Spleen (tissue), 11 donors: Measurements from ENCODE around the gene LYRM4. TPM values are rescaled to one million over a fixed set of nuclear protein-coding genes. Genes with fewer than 3 reads are reported as not detected.

Experiments
- DNase-seq: peaks from one replicate; pipeline ENCODE4 v3.0.0-alpha.2; 2020
- H3K27ac ChIP-seq, 8 donors: fragments of 200-600 bp; sonication (generic) in 7 of 8; 1 replicate in 4 of 8; 2 replicates in 4 of 8; pipeline versions ENCODE4 v1.5.0 to v1.8.0; 2016 to 2021; ENCODE audit warnings: inconsistent platforms in 4 of 8, mild to moderate bottlenecking in 4 of 8, moderate library complexity in 1 of 8
- H3K27me3 ChIP-seq, 7 donors: fragments of 200-600 bp; sonication (generic) in 6 of 7; replicated peaks in 1 of 7; 1 replicate in 4 of 7; 2 replicates in 3 of 7; pipeline versions ENCODE4 v1.5.0 to v1.8.0; 2016 to 2021; ENCODE audit warnings: inconsistent platforms in 3 of 7, mild to moderate bottlenecking in 1 of 7
- H3K36me3 ChIP-seq, 6 donors: fragments of 200-600 bp; sonication (generic) in 5 of 6; 1 replicate in 4 of 6; 2 replicates in 2 of 6; pipeline versions ENCODE4 v1.5.0 to v1.8.0; 2016 to 2021; ENCODE audit warnings: inconsistent platforms in 2 of 6
- H3K4me1 ChIP-seq, 6 donors: fragments of 200-600 bp; sonication (generic) in 5 of 6; 1 replicate in 3 of 6; 2 replicates in 3 of 6; pipeline versions ENCODE4 v1.5.0 to v1.8.0; 2016 to 2021; ENCODE audit warnings: inconsistent platforms in 3 of 6
- H3K4me3 ChIP-seq, 8 donors: fragments of 200-600 bp; sonication (generic) in 7 of 8; 1 replicate in 4 of 8; 2 replicates in 4 of 8; pipeline versions ENCODE4 v1.5.0 to v1.8.0; 2016 to 2021; ENCODE audit warnings: inconsistent platforms in 4 of 8, mild to moderate bottlenecking in 4 of 8, moderate library complexity in 2 of 8
- H3K9me3 ChIP-seq, 8 donors: fragments of 200-600 bp; sonication (generic) in 7 of 8; 1 replicate in 4 of 8; 2 replicates in 4 of 8; pipeline versions ENCODE4 v1.5.0 to v1.8.0; 2016 to 2021; ENCODE audit warnings: inconsistent platforms in 4 of 8
- POLR2A ChIP-seq, 3 donors: fragments of 450-650 bp; IDR thresholded peaks; one replicate each; pipeline ENCODE4 v1.5.1; 2017; ENCODE audit warnings: antibody characterized with exemption in 3 of 3, mild to moderate bottlenecking in 1 of 3
- POLR2AphosphoS5 ChIP-seq, 3 donors: sonication (generic); formaldehyde crosslinking; IDR thresholded peaks; one replicate each; pipeline ENCODE4 v1.5.1; 2017; ENCODE audit warnings: antibody characterized with exemption in 3 of 3
- WGBS, 5 donors: extraction: QIAGEN DNeasy Blood & Tissue Kit in 3 of 5; methylation state at CpG; one replicate each; pipeline versions ENCODE4 v1.1.5 to v1.1.7; 2013 to 2018; 5-methylcytosine and 5-hydroxymethylcytosine counted together
- intact Hi-C: fragments of 100-400 bp; cut with DNase I; formaldehyde crosslinking; loops from one replicate; pipeline ENCODE4 v1.15.0; 2023; ENCODE audit warnings: low total_unique reads
- polyA plus RNA-seq, 3 donors: library from polyadenylated mRNA; stranded (reverse); fragments of 200-250 nt; gene quantifications; one replicate each; pipeline ENCODE4 v1.2.1, GENCODE V29; 2013
- total RNA-seq, 7 donors: library from RNA; depleted of rRNA in 3 of 7; stranded (reverse); fragments of >200 nt in 3 of 7; fragmentation: NEBNext Ultra II Directional in 4 of 7; extraction: Animal tissue kit (Norgen Biotek cat#: 25700) in 4 of 7; gene quantifications; one replicate each; pipeline versions ENCODE4 v1.1.0 to v1.2.1, GENCODE V29; 2016 to 2021
- TF ChIP-seq, protein P1 (sequence below), 11 experiments: fragments of 200-600 bp in 7 of 11; fragments of 450-650 bp in 4 of 11; sonication (generic) in 4 of 11; IDR thresholded peaks in 8 of 11; conservative IDR thresholded peaks in 3 of 11; 1 replicate in 7 of 11; 2 replicates in 4 of 11; pipeline versions ENCODE4 v1.4.0 to v1.8.0; 2016 to 2021; ENCODE audit warnings: antibody characterized with exemption in 11 of 11, inconsistent platforms in 4 of 11, mild to moderate bottlenecking in 1 of 11
- donor health status: healthy with polysubstance abuse.
- donor health status: DM: no; HTN: no; CAD: no; lungs with moderate emphysema.
- donor health status: DM: no; HTN: no; CAD: no.
- donor health status: Bipolar disorder and iron deficiency.
- donor health status: healthy.
- donor health status: DM: no; HTN: no; CAD: no.
- donor health status: DM: yes; HTN: yes; CAD: no.

The LYRM4 gene
- total and polyA plus RNA-seq, 10 donors, result 32.1 to 58.1 (median 38.7) TPM

DNA sequence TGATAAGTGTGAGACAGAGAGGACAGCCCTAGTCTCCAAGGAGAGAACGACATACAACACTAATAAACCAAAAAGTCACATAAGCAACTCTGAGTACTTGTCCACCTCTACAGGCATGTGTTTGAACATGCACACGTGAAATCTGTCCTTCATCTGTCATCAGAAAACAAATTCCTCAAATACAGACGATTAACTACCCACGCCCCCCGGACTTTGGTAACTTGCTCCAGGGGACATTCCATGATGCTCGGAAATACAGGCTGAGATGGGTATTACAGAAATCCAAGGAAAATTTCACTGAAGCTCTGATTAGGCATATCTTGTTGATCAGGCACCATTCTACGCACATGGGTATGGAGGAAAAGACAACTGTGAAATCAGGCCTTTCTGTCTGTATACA lies 57.8 kb downstream of the LYRM4 start:
- no peak for DNase-seq
- TF ChIP-seq POLR2AphosphoS5 (IDR thresholded peaks at IDR 0.05) (no peak), POLR2A (IDR thresholded peaks at IDR 0.05) (no peak)
- TF ChIP-seq, protein P1, sequence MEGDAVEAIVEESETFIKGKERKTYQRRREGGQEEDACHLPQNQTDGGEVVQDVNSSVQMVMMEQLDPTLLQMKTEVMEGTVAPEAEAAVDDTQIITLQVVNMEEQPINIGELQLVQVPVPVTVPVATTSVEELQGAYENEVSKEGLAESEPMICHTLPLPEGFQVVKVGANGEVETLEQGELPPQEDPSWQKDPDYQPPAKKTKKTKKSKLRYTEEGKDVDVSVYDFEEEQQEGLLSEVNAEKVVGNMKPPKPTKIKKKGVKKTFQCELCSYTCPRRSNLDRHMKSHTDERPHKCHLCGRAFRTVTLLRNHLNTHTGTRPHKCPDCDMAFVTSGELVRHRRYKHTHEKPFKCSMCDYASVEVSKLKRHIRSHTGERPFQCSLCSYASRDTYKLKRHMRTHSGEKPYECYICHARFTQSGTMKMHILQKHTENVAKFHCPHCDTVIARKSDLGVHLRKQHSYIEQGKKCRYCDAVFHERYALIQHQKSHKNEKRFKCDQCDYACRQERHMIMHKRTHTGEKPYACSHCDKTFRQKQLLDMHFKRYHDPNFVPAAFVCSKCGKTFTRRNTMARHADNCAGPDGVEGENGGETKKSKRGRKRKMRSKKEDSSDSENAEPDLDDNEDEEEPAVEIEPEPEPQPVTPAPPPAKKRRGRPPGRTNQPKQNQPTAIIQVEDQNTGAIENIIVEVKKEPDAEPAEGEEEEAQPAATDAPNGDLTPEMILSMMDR (IDR thresholded peaks at IDR 0.05 in 8 of 11, conservative IDR thresholded peaks at IDR 0.05 in 3 of 11), result no peak

DNA sequence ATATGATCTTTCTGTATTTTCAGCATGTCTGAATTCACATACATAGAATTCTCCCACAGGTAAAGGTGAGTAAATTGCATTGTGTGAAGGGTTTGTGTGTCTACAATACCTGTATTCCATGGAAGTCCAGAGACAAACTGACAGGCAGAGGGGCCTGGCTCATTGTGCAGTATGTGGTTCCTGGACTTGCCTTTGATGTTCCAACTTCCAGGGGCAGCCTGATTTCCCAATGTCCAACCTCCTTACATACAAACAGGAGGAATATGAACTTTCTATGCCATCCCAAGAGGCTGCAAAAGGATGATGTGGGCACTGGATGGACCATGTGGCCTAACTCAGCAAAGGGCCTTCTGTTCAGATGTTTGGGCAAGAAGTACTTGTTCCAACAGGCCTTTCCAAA lies 58.5 kb downstream of the LYRM4 start:
- no peak overlapping the region for H3K27ac ChIP-seq
- intact Hi-C loops, result no loop called here
- H3K27me3 ChIP-seq, result no peaks in the 10 kb centered on the region
- DNase-seq, result no peak
- no peak for TF ChIP-seq POLR2A (IDR thresholded peaks at IDR 0.05)
- TF ChIP-seq, protein P1 (IDR thresholded peaks at IDR 0.05 in 8 of 11, conservative IDR thresholded peaks at IDR 0.05 in 3 of 11), result no peak
- TF ChIP-seq POLR2AphosphoS5 (IDR thresholded peaks at IDR 0.05), result no peak
- no peaks in the 10 kb centered on the region for H3K9me3 ChIP-seq
- H3K4me3 ChIP-seq, result no peak overlapping the region
- H3K36me3 ChIP-seq, result peaks cover 0 to 9% (median 0%) of the 10 kb centered on the region in 6 donors
- peaks cover 8 to 30% (median 25%) of the 10 kb centered on the region in 6 donors for H3K4me1 ChIP-seq

More for the DNA sequence above, 57.8 kb downstream of the LYRM4 start:
- Histone ChIP-seq H3K27ac (no peak overlapping the region), H3K27me3 (no peaks in the 10 kb centered on the region), H3K4me3 (no peak overlapping the region), H3K36me3 (peaks cover 0 to 9% (median 0%) of the 10 kb centered on the region in 6 donors), H3K9me3 (no peaks in the 10 kb centered on the region), H3K4me1 (peaks cover 8 to 37% (median 25%) of the 10 kb centered on the region in 6 donors)
- intact Hi-C loops, result no loop called here
- WGBS, 5 donors, result 93 to 97% (median 95%) methylated on average over 7 of the region's 7 CpGs

DNA sequence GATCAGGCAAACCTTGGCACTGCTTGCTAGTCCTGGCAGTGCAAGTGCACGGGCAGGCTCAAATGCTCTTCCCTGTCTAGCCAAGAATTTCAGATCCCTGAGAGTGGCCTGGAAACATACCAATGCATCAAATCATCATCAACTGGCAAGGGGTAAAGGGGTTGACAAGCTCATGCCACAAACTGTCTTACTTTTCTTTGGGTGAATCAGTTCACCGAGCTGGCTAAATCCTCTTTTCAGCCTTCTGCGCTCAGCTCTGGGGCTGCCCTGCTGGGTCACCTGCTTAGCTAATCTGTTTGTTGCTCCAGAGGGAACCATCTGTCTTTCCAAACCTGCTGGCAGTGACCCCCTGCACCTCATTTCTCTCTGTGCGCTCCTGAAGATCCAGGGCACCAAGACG lies 59.5 kb downstream of the LYRM4 start:
- Histone ChIP-seq H3K9me3 (no peaks in the 10 kb centered on the region), H3K27me3 (no peaks in the 10 kb centered on the region), H3K4me3 (no peak overlapping the region), H3K4me1 (peaks cover 8 to 23% (median 21%) of the 10 kb centered on the region in 6 donors), H3K36me3 (peaks cover 0 to 9% (median 0%) of the 10 kb centered on the region in 6 donors), H3K27ac (no peak overlapping the region)
- no peak for TF ChIP-seq POLR2AphosphoS5 (IDR thresholded peaks at IDR 0.05)
- TF ChIP-seq POLR2A (IDR thresholded peaks at IDR 0.05), result no peak
- TF ChIP-seq, protein P1 (IDR thresholded peaks at IDR 0.05 in 8 of 11, conservative IDR thresholded peaks at IDR 0.05 in 3 of 11), result no peak
- DNase-seq, result no peak
- intact Hi-C loops, result no loop called here
- WGBS, 5 donors, result 91 to 96% (median 95%) methylated on average over 5 of the region's 5 CpGs

DNA sequence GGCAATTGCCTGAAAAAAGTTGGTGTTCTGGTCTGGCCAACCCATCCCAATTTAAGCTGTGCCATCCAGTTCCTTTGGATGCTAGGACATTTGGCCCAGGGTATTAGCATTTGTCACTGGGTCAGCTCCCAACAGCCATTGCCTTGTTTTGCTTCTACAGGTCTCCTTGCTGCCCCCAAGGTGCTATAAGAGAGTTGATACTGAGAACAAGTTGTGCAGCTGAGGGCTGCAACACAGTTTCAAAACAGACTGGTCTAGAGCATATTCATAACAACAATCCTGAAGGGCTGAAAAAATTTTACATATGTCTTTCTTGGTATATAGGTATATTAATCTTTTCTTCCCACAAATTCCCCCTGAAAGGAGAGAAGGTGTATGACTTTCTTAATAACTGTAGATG lies 61.0 kb downstream of the LYRM4 start:
- Histone ChIP-seq H3K27me3 (no peaks in the 10 kb centered on the region), H3K4me1 (peaks cover 0 to 7% (median 5%) of the 10 kb centered on the region in 6 donors)

More for the DNA sequence above, 61.0 kb downstream of the LYRM4 start:
- TF ChIP-seq POLR2A (IDR thresholded peaks at IDR 0.05), result no peak
- TF ChIP-seq, protein P1 (IDR thresholded peaks at IDR 0.05 in 8 of 11, conservative IDR thresholded peaks at IDR 0.05 in 3 of 11), result no peak
- TF ChIP-seq POLR2AphosphoS5 (IDR thresholded peaks at IDR 0.05), result no peak
- Histone ChIP-seq H3K36me3 (peaks cover 0 to 11% (median 0%) of the 10 kb centered on the region in 6 donors), H3K9me3 (no peaks in the 10 kb centered on the region), H3K4me3 (no peak overlapping the region), H3K27ac (no peak overlapping the region)
- DNase-seq, result no peak
- intact Hi-C loops, result no loop called here
